ENCODE data around the gene RSPH6A.

- no peak for TF ChIP-seq YY1 (IDR thresholded peaks at IDR 0.05; ENCODE audit: low read depth)
- no peak for TF ChIP-seq RAD21 (IDR thresholded peaks at IDR 0.05; ENCODE audit: low read depth)
- TF ChIP-seq EP300 (IDR thresholded peaks at IDR 0.05; ENCODE audit: borderline replicate concordance) = no peak
- no peak for TF ChIP-seq CEBPB (IDR thresholded peaks at IDR 0.05)
- TF ChIP-seq REST (IDR thresholded peaks at IDR 0.05; ENCODE audit: low read depth) = no peak
- TF ChIP-seq TEAD4 (IDR thresholded peaks at IDR 0.05) = no peak
- TF ChIP-seq TCF12 (IDR thresholded peaks at IDR 0.05; ENCODE audit: low read depth) = no peak
- no peak for TF ChIP-seq FOXM1 (IDR thresholded peaks at IDR 0.05; ENCODE audit: borderline replicate concordance, low read depth)
- no peak for TF ChIP-seq MAX (IDR thresholded peaks at IDR 0.05)
- no peak for TF ChIP-seq TAF1 (IDR thresholded peaks at IDR 0.05; ENCODE audit: low read depth)
- no peak for TF ChIP-seq EGR1 (IDR thresholded peaks at IDR 0.05)
- TF ChIP-seq CREB1 (IDR thresholded peaks at IDR 0.05; ENCODE audit: low read depth) = no peak
- no peak for TF ChIP-seq NFIC (IDR thresholded peaks at IDR 0.05)
Measured at GRCh38 chr19:45814166-45814780, 835 bp downstream of the RSPH6A start.

All from Ishikawa (cell line).